ENCODE data around the gene ZNF766. TPM values are rescaled to one million over a fixed set of nuclear protein-coding genes. Genes with fewer than 3 reads are reported as not detected.
A peak's percentile ranks its signal among the peaks of the same experiment; 100 is the strongest.
"Not testable (repeated sequence)": the region's sequence is repeated elsewhere in the genome, so short reads cannot be mapped to it uniquely, and the experiment has no call there.

ZNF766 gene
- total and polyA plus RNA-seq, 2 donors from 2014 or later, result 8.4 to 22.8 TPM

- intact Hi-C loops (cut with DNase I), result no loop called here
- DNase-seq (no peak), FAIRE-seq (no peak)
- H3K36me3 ChIP-seq (ENCODE audit: control insufficient read depth in 2 of 3, insufficient read depth in 3 of 3, low read length in 3 of 3), result peaks cover 9 to 34% (median 28%) of the 10 kb centered on the region in 3 donors
- no peaks in the 10 kb centered on the region for H3K27me3 ChIP-seq (ENCODE audit: control insufficient read depth, insufficient read depth, low read length)
- TF ChIP-seq CTCF (IDR thresholded peaks at IDR 0.05; ENCODE audit: borderline replicate concordance, extremely low read depth, insufficient read depth), result no peak
- H3K9ac ChIP-seq (ENCODE audit: low read length in 3 of 3), result no peak overlapping the region
- H3K4me3 ChIP-seq (ENCODE audit: low read length in 3 of 3), result no peak overlapping the region
- no peak overlapping the region for H3K27ac ChIP-seq (ENCODE audit: low read depth in 2 of 2, low read length in 2 of 2)
- no peaks in the 10 kb centered on the region for H3K4me1 ChIP-seq (ENCODE audit: control insufficient read depth in 2 of 3, insufficient read depth in 2 of 3, low read depth in 1 of 3, low read length in 3 of 3)
- H3K9me3 ChIP-seq (ENCODE audit: control insufficient read depth in 2 of 3, insufficient read depth in 1 of 3, low read length in 3 of 3), result no peaks in the 10 kb centered on the region
Observed at GRCh38 chr19:52286256-52286655, 16.9 kb downstream of the ZNF766 start.

GRCh38 chr19:52291781-52292180, 22.4 kb downstream of the ZNF766 start:
- H3K9me3 ChIP-seq (ENCODE audit: control insufficient read depth in 2 of 3, insufficient read depth in 1 of 3, low read length in 3 of 3), result no peaks in the 10 kb centered on the region
- intact Hi-C loops (cut with DNase I), result no loop called here

GRCh38 chr19:52292946-52293345, 23.6 kb downstream of the ZNF766 start:
- not testable (repeated sequence) for FAIRE-seq

More at GRCh38 chr19:52291781-52292180, 22.4 kb downstream of the ZNF766 start:
- Histone ChIP-seq H3K4me1 (ENCODE audit: control insufficient read depth in 2 of 3, insufficient read depth in 2 of 3, low read depth in 1 of 3, low read length in 3 of 3) (peaks cover 0 to 3% (median 0%) of the 10 kb centered on the region in 3 donors), H3K9ac (ENCODE audit: low read length in 3 of 3) (no peak overlapping the region), H3K36me3 (ENCODE audit: control insufficient read depth in 2 of 3, insufficient read depth in 3 of 3, low read length in 3 of 3) (peaks cover 6 to 14% (median 12%) of the 10 kb centered on the region in 3 donors), H3K27me3 (ENCODE audit: control insufficient read depth, insufficient read depth, low read length) (no peaks in the 10 kb centered on the region), H3K4me3 (ENCODE audit: low read length in 3 of 3) (no peak overlapping the region), H3K27ac (ENCODE audit: low read depth in 2 of 2, low read length in 2 of 2) (no peak overlapping the region)
- DNase-seq, result no peak
- no peak for FAIRE-seq
- no peak for TF ChIP-seq CTCF (IDR thresholded peaks at IDR 0.05; ENCODE audit: borderline replicate concordance, extremely low read depth, insufficient read depth)

GRCh38 chr19:52296400-52296772, 27.0 kb downstream of the ZNF766 start:
- Histone ChIP-seq H3K27ac (ENCODE audit: low read depth in 2 of 2, low read length in 2 of 2) (peak overlapping the region; percentile 55 to 68), H3K4me1 (ENCODE audit: control insufficient read depth in 2 of 3, insufficient read depth in 2 of 3, low read depth in 1 of 3, low read length in 3 of 3) (peaks cover 0 to 8% (median 0%) of the 10 kb centered on the region in 3 donors), H3K27me3 (ENCODE audit: control insufficient read depth, insufficient read depth, low read length) (no peaks in the 10 kb centered on the region), H3K9ac (ENCODE audit: low read length in 3 of 3) (peak overlapping the region; percentile 24 to 83 (median 54)), H3K4me3 (ENCODE audit: low read length in 3 of 3) (peak overlapping the region; percentile 81 to 85 (median 82)), H3K9me3 (ENCODE audit: control insufficient read depth in 2 of 3, insufficient read depth in 1 of 3, low read length in 3 of 3) (no peaks in the 10 kb centered on the region), H3K36me3 (ENCODE audit: control insufficient read depth in 2 of 3, insufficient read depth in 3 of 3, low read length in 3 of 3) (peaks cover 3 to 8% (median 4%) of the 10 kb centered on the region in 3 donors)
- no peak for FAIRE-seq
- TF ChIP-seq CTCF (IDR thresholded peaks at IDR 0.05; ENCODE audit: borderline replicate concordance, extremely low read depth, insufficient read depth), result no peak
- no peak for DNase-seq
- intact Hi-C loops (cut with DNase I), result no loop called here

More at GRCh38 chr19:52292946-52293345, 23.6 kb downstream of the ZNF766 start:
- H3K4me3 ChIP-seq (ENCODE audit: low read length in 3 of 3); H3K27ac ChIP-seq (ENCODE audit: low read depth in 2 of 2, low read length in 2 of 2); DNase-seq; H3K9me3 ChIP-seq (ENCODE audit: control insufficient read depth in 2 of 3, insufficient read depth in 1 of 3, low read length in 3 of 3); H3K4me1 ChIP-seq (ENCODE audit: control insufficient read depth in 2 of 3, insufficient read depth in 2 of 3, low read depth in 1 of 3, low read length in 3 of 3); H3K27me3 ChIP-seq (ENCODE audit: control insufficient read depth, insufficient read depth, low read length); intact Hi-C loops (cut with DNase I); H3K9ac ChIP-seq (ENCODE audit: low read length in 3 of 3): not testable (repeated sequence)
- H3K36me3 ChIP-seq (ENCODE audit: control insufficient read depth in 2 of 3, insufficient read depth in 3 of 3, low read length in 3 of 3), result peaks cover 6 to 14% (median 12%) of the 10 kb centered on the region in 3 donors

Measured in kidney (tissue), 14 donors.